HepG2 (cell line): ENCODE results near the gene FAM117B. TPM values are rescaled to one million over a fixed set of nuclear protein-coding genes. Genes with fewer than 3 reads are reported as not detected.

Experiments used
- BRD4 ChIP-seq: sonication (generic); formaldehyde crosslinking; IDR thresholded peaks from 2 replicates; pipeline ENCODE4 v1.4.0; 2020; ENCODE audit warnings: missing genetic modification reagents
- DMAP1 ChIP-seq: IDR thresholded peaks from 2 replicates; pipeline ENCODE4 v1.6.1; 2016
- MAZ ChIP-seq, 2 experiments: sonication (generic) in 1 of 2; formaldehyde crosslinking in 1 of 2; IDR thresholded peaks; 2 replicates each; pipeline versions ENCODE4 v1.5.0 to v1.6.1; 2012 to 2020; ENCODE audit warnings: low read depth in 2 of 2, mild to moderate bottlenecking in 2 of 2, borderline replicate concordance in 1 of 2, improper control_type of control experiment in 1 of 2, low read length in 1 of 2, missing genetic modification reagents in 1 of 2, moderate library complexity in 1 of 2
- NONO ChIP-seq, 2 experiments: fragments of 450-650 bp in 1 of 2; sonication (generic) in 1 of 2; formaldehyde crosslinking in 1 of 2; IDR thresholded peaks in 1 of 2; conservative IDR thresholded peaks in 1 of 2; 2 replicates each; pipeline versions ENCODE4 v1.6.1 to v1.8.0; 2017 to 2022; ENCODE audit warnings: mild to moderate bottlenecking in 1 of 2, missing genetic modification reagents in 1 of 2, moderate library complexity in 1 of 2
- RBAK ChIP-seq: sonication (generic); formaldehyde crosslinking; IDR thresholded peaks from 2 replicates; pipeline ENCODE4 v1.5.1; 2020; ENCODE audit warnings: mild to moderate bottlenecking, missing genetic modification reagents
- XRCC5 ChIP-seq: fragments of 200-400 bp; formaldehyde crosslinking; optimal IDR thresholded peaks from 2 replicates; pipeline ENCODE3; 2017; ENCODE audit warnings: mild to moderate bottlenecking, low read length
- ZFP1 ChIP-seq: IDR thresholded peaks from 2 replicates; pipeline ENCODE4 v1.6.1; 2016
- ZNF549 ChIP-seq: sonication (generic); formaldehyde crosslinking; IDR thresholded peaks from 2 replicates; pipeline ENCODE4 v1.5.0; 2020; ENCODE audit warnings: missing genetic modification reagents
- ZNF7 ChIP-seq: IDR thresholded peaks from 2 replicates; pipeline ENCODE4 v1.6.1; 2016; ENCODE audit warnings: missing biosample characterization, missing genetic modification reagents
- polyA plus RNA-seq, 8 experiments: library from polyadenylated mRNA; depleted of rRNA in 3 of 8; stranded (reverse) in 7 of 8; unstranded in 1 of 8; fragments of >200 nt; fragmentation: Illumina TruSeq in 4 of 8; extraction: Trizol in 4 of 8; gene quantifications; 2 replicates each; pipeline versions ENCODE4 v1.2.1 to v1.2.3, GENCODE V29; 2011 to 2016; ENCODE audit warnings: low read depth in 4 of 8, missing spikeins in 1 of 8, mixed read lengths in 1 of 8; ENCODE audit not compliant: insufficient read depth in 1 of 8
- total RNA-seq, 5 experiments: library from RNA; depleted of rRNA; stranded (reverse); fragments of >200 nt; fragmentation: Illumina TruSeq; extraction: Trizol; gene quantifications; 2 replicates each; pipeline ENCODE4 v1.2.3, GENCODE V29; 2016; ENCODE audit warnings: low read depth in 1 of 5
- TF ChIP-seq, protein P1 (sequence below): sonication (generic); formaldehyde crosslinking; IDR thresholded peaks from 2 replicates; pipeline ENCODE4 v1.9.0; 2021; ENCODE audit warnings: mild to moderate bottlenecking, missing genetic modification reagents
- TF ChIP-seq, protein P2 (sequence below): sonication (generic); formaldehyde crosslinking; IDR thresholded peaks from 2 replicates; pipeline ENCODE4 v1.4.0; 2020; ENCODE audit warnings: missing genetic modification reagents, low read depth, mild to moderate bottlenecking, borderline replicate concordance
- TF ChIP-seq, protein P3 (sequence below): sonication (generic); formaldehyde crosslinking; IDR thresholded peaks from 2 replicates; pipeline ENCODE4 v1.5.1; 2020; ENCODE audit warnings: mild to moderate bottlenecking, missing genetic modification reagents, moderate library complexity
- TF ChIP-seq, protein P4 (sequence below): sonication (generic); formaldehyde crosslinking; IDR thresholded peaks from 2 replicates; pipeline ENCODE4 v1.4.0; 2020; ENCODE audit warnings: low read depth, mild to moderate bottlenecking, missing genetic modification reagents
- TF ChIP-seq, protein P5 (sequence below): sonication (generic); formaldehyde crosslinking; IDR thresholded peaks from 2 replicates; pipeline ENCODE4 v1.4.0; 2020; ENCODE audit warnings: mild to moderate bottlenecking, missing genetic modification reagents

The FAM117B gene
- total and polyA plus RNA-seq, 2 of the 13 experiments (the other 11 are each of a cell fraction or from before 2014, with no cell fraction given), result 5.8 to 11.0 TPM

DNA sequence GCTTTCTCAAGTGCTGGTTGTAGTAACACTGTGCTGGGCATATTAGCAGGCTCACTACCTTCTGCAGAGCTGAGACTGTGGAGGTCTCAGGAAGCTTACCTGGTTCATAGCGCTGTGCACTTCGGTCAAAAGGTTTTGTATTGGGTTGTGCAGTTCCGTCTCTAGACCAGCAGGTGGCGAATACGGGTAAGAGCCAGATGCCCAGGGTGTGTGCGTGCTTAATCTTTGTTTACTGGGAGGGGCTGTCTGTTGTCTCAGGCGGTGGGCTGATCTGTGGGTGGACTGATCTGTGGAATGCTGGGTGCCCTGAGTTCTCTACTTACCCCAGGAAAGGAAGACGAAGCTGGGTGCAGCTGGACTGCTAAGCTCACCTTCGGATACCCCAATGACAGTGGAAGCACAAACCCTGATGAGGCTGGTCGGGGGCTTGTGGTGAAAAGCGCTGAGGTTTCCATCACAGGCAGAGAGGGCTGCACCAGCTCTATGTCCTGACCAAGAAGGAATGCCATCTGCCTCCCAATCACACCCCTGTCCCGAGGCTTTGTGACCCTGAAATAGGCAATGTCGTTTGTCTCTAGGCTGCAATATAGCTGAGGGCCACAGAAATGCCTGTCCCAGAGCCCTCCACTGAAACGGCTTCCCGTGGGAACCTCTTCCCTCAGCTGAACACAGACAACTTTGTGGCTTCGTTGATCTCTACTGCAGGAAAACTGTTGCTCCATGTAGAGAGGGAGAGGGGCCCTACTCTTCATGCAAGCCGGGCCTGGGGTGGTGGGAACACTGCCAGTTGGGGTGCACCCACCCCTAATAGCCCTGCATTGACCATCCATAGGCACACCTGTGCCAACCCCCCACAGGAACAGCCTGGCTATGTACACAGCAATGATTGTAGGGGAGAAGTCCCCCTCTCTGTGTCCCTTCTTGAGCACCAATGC is 45.9 kb upstream of the FAM117B start (continued):
- no peak for TF ChIP-seq RBAK
- TF ChIP-seq NONO (IDR thresholded peaks at IDR 0.05), result no peak
- TF ChIP-seq NONO (CRISPR knock-in tag; conservative IDR thresholded peaks at IDR 0.05), result peak; percentile 67; the same call in 1 of the 2 replicates
- TF ChIP-seq MAZ (IDR thresholded peaks at IDR 0.05; ENCODE audit: borderline replicate concordance, low read depth, low read length), result no peak
- peak; percentile 52 for TF ChIP-seq MAZ (CRISPR knock-in tag; IDR thresholded peaks at IDR 0.05; ENCODE audit: low read depth)
- no peak for TF ChIP-seq BRD4 (CRISPR knock-in tag)
- peak; percentile 97 for TF ChIP-seq XRCC5
- TF ChIP-seq, protein P1, sequence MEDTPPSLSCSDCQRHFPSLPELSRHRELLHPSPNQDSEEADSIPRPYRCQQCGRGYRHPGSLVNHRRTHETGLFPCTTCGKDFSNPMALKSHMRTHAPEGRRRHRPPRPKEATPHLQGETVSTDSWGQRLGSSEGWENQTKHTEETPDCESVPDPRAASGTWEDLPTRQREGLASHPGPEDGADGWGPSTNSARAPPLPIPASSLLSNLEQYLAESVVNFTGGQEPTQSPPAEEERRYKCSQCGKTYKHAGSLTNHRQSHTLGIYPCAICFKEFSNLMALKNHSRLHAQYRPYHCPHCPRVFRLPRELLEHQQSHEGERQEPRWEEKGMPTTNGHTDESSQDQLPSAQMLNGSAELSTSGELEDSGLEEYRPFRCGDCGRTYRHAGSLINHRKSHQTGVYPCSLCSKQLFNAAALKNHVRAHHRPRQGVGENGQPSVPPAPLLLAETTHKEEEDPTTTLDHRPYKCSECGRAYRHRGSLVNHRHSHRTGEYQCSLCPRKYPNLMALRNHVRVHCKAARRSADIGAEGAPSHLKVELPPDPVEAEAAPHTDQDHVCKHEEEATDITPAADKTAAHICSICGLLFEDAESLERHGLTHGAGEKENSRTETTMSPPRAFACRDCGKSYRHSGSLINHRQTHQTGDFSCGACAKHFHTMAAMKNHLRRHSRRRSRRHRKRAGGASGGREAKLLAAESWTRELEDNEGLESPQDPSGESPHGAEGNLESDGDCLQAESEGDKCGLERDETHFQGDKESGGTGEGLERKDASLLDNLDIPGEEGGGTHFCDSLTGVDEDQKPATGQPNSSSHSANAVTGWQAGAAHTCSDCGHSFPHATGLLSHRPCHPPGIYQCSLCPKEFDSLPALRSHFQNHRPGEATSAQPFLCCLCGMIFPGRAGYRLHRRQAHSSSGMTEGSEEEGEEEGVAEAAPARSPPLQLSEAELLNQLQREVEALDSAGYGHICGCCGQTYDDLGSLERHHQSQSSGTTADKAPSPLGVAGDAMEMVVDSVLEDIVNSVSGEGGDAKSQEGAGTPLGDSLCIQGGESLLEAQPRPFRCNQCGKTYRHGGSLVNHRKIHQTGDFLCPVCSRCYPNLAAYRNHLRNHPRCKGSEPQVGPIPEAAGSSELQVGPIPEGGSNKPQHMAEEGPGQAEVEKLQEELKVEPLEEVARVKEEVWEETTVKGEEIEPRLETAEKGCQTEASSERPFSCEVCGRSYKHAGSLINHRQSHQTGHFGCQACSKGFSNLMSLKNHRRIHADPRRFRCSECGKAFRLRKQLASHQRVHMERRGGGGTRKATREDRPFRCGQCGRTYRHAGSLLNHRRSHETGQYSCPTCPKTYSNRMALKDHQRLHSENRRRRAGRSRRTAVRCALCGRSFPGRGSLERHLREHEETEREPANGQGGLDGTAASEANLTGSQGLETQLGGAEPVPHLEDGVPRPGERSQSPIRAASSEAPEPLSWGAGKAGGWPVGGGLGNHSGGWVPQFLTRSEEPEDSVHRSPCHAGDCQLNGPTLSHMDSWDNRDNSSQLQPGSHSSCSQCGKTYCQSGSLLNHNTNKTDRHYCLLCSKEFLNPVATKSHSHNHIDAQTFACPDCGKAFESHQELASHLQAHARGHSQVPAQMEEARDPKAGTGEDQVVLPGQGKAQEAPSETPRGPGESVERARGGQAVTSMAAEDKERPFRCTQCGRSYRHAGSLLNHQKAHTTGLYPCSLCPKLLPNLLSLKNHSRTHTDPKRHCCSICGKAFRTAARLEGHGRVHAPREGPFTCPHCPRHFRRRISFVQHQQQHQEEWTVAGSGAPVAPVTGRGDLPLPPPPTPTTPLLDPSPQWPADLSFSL (CRISPR knock-in tag), result peak; percentile 33; the same call in 1 of the 2 replicates
- TF ChIP-seq, protein P2, sequence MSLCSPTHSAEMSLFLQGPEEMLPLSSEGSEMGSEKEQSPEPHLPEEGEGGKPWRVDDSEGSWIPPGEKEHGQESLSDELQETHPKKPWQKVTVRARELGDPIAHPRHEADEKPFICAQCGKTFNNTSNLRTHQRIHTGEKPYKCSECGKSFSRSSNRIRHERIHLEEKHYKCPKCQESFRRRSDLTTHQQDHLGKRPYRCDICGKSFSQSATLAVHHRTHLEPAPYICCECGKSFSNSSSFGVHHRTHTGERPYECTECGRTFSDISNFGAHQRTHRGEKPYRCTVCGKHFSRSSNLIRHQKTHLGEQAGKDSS, result peak; percentile 83; the same call in 1 of the 2 replicates
- 0 out of 2 replicates have a peak, but pooled peaks have one; percentile 73 for TF ChIP-seq ZNF549 (CRISPR knock-in tag)
- 0 out of 2 replicates have a peak, but pooled peaks have one; percentile 40 for TF ChIP-seq ZFP1 (CRISPR knock-in tag)
- peak; percentile 23; the same call in 1 of the 2 replicates for TF ChIP-seq DMAP1
- TF ChIP-seq, protein P3, sequence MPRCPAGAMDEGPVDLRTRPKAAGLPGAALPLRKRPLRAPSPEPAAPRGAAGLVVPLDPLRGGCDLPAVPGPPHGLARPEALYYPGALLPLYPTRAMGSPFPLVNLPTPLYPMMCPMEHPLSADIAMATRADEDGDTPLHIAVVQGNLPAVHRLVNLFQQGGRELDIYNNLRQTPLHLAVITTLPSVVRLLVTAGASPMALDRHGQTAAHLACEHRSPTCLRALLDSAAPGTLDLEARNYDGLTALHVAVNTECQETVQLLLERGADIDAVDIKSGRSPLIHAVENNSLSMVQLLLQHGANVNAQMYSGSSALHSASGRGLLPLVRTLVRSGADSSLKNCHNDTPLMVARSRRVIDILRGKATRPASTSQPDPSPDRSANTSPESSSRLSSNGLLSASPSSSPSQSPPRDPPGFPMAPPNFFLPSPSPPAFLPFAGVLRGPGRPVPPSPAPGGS, result peak; percentile 94
- TF ChIP-seq ZNF7 (CRISPR knock-in tag), result no peak
- TF ChIP-seq, protein P4, sequence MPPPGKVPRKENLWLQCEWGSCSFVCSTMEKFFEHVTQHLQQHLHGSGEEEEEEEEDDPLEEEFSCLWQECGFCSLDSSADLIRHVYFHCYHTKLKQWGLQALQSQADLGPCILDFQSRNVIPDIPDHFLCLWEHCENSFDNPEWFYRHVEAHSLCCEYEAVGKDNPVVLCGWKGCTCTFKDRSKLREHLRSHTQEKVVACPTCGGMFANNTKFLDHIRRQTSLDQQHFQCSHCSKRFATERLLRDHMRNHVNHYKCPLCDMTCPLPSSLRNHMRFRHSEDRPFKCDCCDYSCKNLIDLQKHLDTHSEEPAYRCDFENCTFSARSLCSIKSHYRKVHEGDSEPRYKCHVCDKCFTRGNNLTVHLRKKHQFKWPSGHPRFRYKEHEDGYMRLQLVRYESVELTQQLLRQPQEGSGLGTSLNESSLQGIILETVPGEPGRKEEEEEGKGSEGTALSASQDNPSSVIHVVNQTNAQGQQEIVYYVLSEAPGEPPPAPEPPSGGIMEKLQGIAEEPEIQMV (CRISPR knock-in tag), result peak; percentile 28; the same call in 1 of the 2 replicates
- TF ChIP-seq, protein P5, sequence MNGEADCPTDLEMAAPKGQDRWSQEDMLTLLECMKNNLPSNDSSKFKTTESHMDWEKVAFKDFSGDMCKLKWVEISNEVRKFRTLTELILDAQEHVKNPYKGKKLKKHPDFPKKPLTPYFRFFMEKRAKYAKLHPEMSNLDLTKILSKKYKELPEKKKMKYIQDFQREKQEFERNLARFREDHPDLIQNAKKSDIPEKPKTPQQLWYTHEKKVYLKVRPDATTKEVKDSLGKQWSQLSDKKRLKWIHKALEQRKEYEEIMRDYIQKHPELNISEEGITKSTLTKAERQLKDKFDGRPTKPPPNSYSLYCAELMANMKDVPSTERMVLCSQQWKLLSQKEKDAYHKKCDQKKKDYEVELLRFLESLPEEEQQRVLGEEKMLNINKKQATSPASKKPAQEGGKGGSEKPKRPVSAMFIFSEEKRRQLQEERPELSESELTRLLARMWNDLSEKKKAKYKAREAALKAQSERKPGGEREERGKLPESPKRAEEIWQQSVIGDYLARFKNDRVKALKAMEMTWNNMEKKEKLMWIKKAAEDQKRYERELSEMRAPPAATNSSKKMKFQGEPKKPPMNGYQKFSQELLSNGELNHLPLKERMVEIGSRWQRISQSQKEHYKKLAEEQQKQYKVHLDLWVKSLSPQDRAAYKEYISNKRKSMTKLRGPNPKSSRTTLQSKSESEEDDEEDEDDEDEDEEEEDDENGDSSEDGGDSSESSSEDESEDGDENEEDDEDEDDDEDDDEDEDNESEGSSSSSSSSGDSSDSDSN (CRISPR knock-in tag), result peak; percentile 46; the same call in 1 of the 2 replicates
